Skin epidermis (tissue), 12 donors: ENCODE data around the gene LYRM7.
"Not testable (repeated sequence)": the region's sequence is repeated elsewhere in the genome, so short reads cannot be mapped to it uniquely, and the experiment has no call there.

Experiments
- H3K27ac ChIP-seq, 21 experiments: fragments of 200-600 bp; sonication (generic) in 11 of 21; one replicate each; pipeline ENCODE4 v1.5.0; 2020; ENCODE audit warnings: mild to moderate bottlenecking in 3 of 21, inconsistent platforms in 2 of 21, moderate library complexity in 2 of 21
- H3K4me3 ChIP-seq, 7 experiments: fragments of 200-600 bp; sonication (generic) in 2 of 7; one replicate each; pipeline ENCODE4 v1.5.0; 2020; ENCODE audit warnings: inconsistent platforms in 2 of 7, mild to moderate bottlenecking in 2 of 7, moderate library complexity in 1 of 7

The LYRM7 gene

GRCh38 chr5:131169810-131170539 lies 769 bp upstream of the LYRM7 start:
- peak overlapping the region in 18 of 21 experiments; percentile 30 to 86 (median 68) for H3K27ac ChIP-seq
- H3K4me3 ChIP-seq = peak overlapping the region; percentile 37 to 66 (median 58)

GRCh38 chr5:131171276-131171810 lies 599 bp downstream of the LYRM7 start:
- Histone ChIP-seq H3K4me3 (peak overlapping the region; percentile 43 to 66 (median 58)), H3K27ac (peak overlapping the region in 19 of 21 experiments; percentile 27 to 86 (median 70))

- Histone ChIP-seq H3K4me3 (no peak overlapping the region), H3K27ac (no peak overlapping the region)
These were observed 9.7 kb downstream of the LYRM7 start for GRCh38 chr5:131180407-131180806.

GRCh38 chr5:131182839-131183238 lies 12.1 kb downstream of the LYRM7 start:
- Histone ChIP-seq H3K4me3 (no peak overlapping the region), H3K27ac (no peak overlapping the region)

- H3K4me3 ChIP-seq = no peak overlapping the region
- H3K27ac ChIP-seq = no peak overlapping the region
These were observed 14.9 kb downstream of the LYRM7 start for GRCh38 chr5:131185523-131186104.

GRCh38 chr5:131186561-131187256 lies 16.0 kb downstream of the LYRM7 start:
- H3K27ac ChIP-seq = no peak overlapping the region
- H3K4me3 ChIP-seq = no peak overlapping the region

- H3K4me3 ChIP-seq = no peak overlapping the region
- no peak overlapping the region for H3K27ac ChIP-seq
These were observed 22.4 kb downstream of the LYRM7 start for GRCh38 chr5:131193106-131193505.

GRCh38 chr5:131193897-131194296 lies 23.2 kb downstream of the LYRM7 start:
- not testable (repeated sequence) for H3K4me3 ChIP-seq, H3K27ac ChIP-seq

GRCh38 chr5:131194725-131195124 lies 24.0 kb downstream of the LYRM7 start:
- H3K27ac ChIP-seq = no peak overlapping the region
- H3K4me3 ChIP-seq = no peak overlapping the region

GRCh38 chr5:131195696-131196095 lies 25.0 kb downstream of the LYRM7 start:
- Histone ChIP-seq H3K4me3 (no peak overlapping the region), H3K27ac (no peak overlapping the region)

GRCh38 chr5:131196331-131196730 lies 25.6 kb downstream of the LYRM7 start:
- Histone ChIP-seq H3K27ac (no peak overlapping the region), H3K4me3 (no peak overlapping the region)

- Histone ChIP-seq H3K4me3 (no peak overlapping the region), H3K27ac (no peak overlapping the region)
These were observed 27.9 kb downstream of the LYRM7 start for GRCh38 chr5:131198625-131199024.

GRCh38 chr5:131200560-131200959 lies 29.8 kb downstream of the LYRM7 start:
- Histone ChIP-seq H3K4me3 (no peak overlapping the region), H3K27ac (no peak overlapping the region)

- Histone ChIP-seq H3K4me3 (no peak overlapping the region), H3K27ac (no peak overlapping the region)
These were observed 34.2 kb downstream of the LYRM7 start for GRCh38 chr5:131204964-131205363.

- H3K27ac ChIP-seq = no peak overlapping the region
- H3K4me3 ChIP-seq = no peak overlapping the region
These were observed 35.3 kb downstream of the LYRM7 start for GRCh38 chr5:131206061-131206460.

GRCh38 chr5:131206772-131207171 lies 36.0 kb downstream of the LYRM7 start:
- Histone ChIP-seq H3K4me3 (no peak overlapping the region), H3K27ac (no peak overlapping the region)

- peak overlapping the region in 5 of 21 experiments; percentile 29 to 83 (median 69) for H3K27ac ChIP-seq
- no peak overlapping the region for H3K4me3 ChIP-seq
These were observed 38.4 kb downstream of the LYRM7 start for GRCh38 chr5:131209175-131209505.

GRCh38 chr5:131209506-131210150 lies 38.9 kb downstream of the LYRM7 start:
- Histone ChIP-seq H3K27ac (peak overlapping the region in 9 of 21 experiments; percentile 29 to 83 (median 56)), H3K4me3 (no peak overlapping the region)

GRCh38 chr5:131210151-131210510 lies 39.4 kb downstream of the LYRM7 start:
- H3K27ac ChIP-seq = peak overlapping the region in 10 of 21 experiments; percentile 28 to 83 (median 49)
- no peak overlapping the region for H3K4me3 ChIP-seq

GRCh38 chr5:131211669-131212068 lies 40.9 kb downstream of the LYRM7 start:
- no peak overlapping the region for H3K4me3 ChIP-seq
- H3K27ac ChIP-seq = peak overlapping the region in 3 of 21 experiments; percentile 34 to 83 (median 72)
